DND-41 (cell line): Measurements from ENCODE around the gene PLEK2.

Experiments
- ATAC-seq: fragments of 200-7000 bp; cut with Tn5 transposase; 3 replicates; pipeline ENCODE4 v1.9.1; 2021; ENCODE audit warnings: low read depth; ENCODE audit not compliant: insufficient read depth
- DNase-seq: peaks from one replicate; pipeline ENCODE4 v3.0.0-alpha.2; 2020
- H2AFZ ChIP-seq: 2 replicates; pipeline ENCODE4 v1.6.0; 2012; ENCODE audit warnings: low read depth, low read length
- H3K27ac ChIP-seq: 2 replicates; pipeline ENCODE4 v1.5.1; 2012; ENCODE audit warnings: low read length, inconsistent platforms
- H3K27me3 ChIP-seq: fragments of 200-600 bp; sonication (generic); 2 replicates; pipeline ENCODE4 v1.6.0; 2012; ENCODE audit warnings: low read length, mild to moderate bottlenecking, inconsistent platforms; ENCODE audit not compliant: insufficient read depth, poor library complexity
- H3K36me3 ChIP-seq: 2 replicates; pipeline ENCODE4 v1.5.1; 2012; ENCODE audit warnings: low read length, inconsistent platforms; ENCODE audit not compliant: insufficient read depth
- H3K4me1 ChIP-seq: 2 replicates; pipeline ENCODE4 v1.5.1; 2012; ENCODE audit warnings: mild to moderate bottlenecking, low read length; ENCODE audit not compliant: insufficient read depth
- H3K4me2 ChIP-seq: 2 replicates; pipeline ENCODE4 v1.6.0; 2012; ENCODE audit warnings: mild to moderate bottlenecking, moderate library complexity, low read length, inconsistent platforms; ENCODE audit not compliant: insufficient read depth
- H3K4me3 ChIP-seq, 2 experiments: fragments of 200-600 bp in 1 of 2; shearing (Covaris generic) in 1 of 2; 2 replicates each; pipeline ENCODE4 v1.5.1; 2012 to 2016; ENCODE audit warnings: inconsistent platforms in 2 of 2, low read length in 2 of 2, mild to moderate bottlenecking in 2 of 2, low read depth in 1 of 2, moderate library complexity in 1 of 2
- H3K79me2 ChIP-seq: 2 replicates; pipeline ENCODE4 v1.6.0; 2012; ENCODE audit warnings: low read length, inconsistent platforms; ENCODE audit not compliant: insufficient read depth
- H3K9ac ChIP-seq: 2 replicates; pipeline ENCODE4 v1.6.0; 2012; ENCODE audit warnings: low read depth, mild to moderate bottlenecking, inconsistent platforms, low read length, moderate library complexity
- H3K9me3 ChIP-seq: 2 replicates; pipeline ENCODE4 v1.5.1; 2012; ENCODE audit warnings: low read length, moderate library complexity, mild to moderate bottlenecking, inconsistent platforms; ENCODE audit not compliant: insufficient read depth, severe bottlenecking
- H4K20me1 ChIP-seq: 2 replicates; pipeline ENCODE4 v1.6.0; 2012; ENCODE audit warnings: low read length; ENCODE audit not compliant: insufficient read depth
- EZH2 ChIP-seq: IDR thresholded peaks from 3 replicates; pipeline ENCODE4 v1.6.1; 2012; ENCODE audit warnings: borderline replicate concordance, low read depth, mild to moderate bottlenecking, moderate library complexity, low read length, inconsistent platforms; ENCODE audit not compliant: severe bottlenecking
- TF ChIP-seq, protein P1 (sequence below): IDR thresholded peaks from 2 replicates; pipeline ENCODE4 v1.5.1; 2012; ENCODE audit warnings: borderline replicate concordance, low read length, moderate library complexity, mild to moderate bottlenecking; ENCODE audit not compliant: poor library complexity, severe bottlenecking; ENCODE audit errors: extremely low read depth

Gene PLEK2

DNA sequence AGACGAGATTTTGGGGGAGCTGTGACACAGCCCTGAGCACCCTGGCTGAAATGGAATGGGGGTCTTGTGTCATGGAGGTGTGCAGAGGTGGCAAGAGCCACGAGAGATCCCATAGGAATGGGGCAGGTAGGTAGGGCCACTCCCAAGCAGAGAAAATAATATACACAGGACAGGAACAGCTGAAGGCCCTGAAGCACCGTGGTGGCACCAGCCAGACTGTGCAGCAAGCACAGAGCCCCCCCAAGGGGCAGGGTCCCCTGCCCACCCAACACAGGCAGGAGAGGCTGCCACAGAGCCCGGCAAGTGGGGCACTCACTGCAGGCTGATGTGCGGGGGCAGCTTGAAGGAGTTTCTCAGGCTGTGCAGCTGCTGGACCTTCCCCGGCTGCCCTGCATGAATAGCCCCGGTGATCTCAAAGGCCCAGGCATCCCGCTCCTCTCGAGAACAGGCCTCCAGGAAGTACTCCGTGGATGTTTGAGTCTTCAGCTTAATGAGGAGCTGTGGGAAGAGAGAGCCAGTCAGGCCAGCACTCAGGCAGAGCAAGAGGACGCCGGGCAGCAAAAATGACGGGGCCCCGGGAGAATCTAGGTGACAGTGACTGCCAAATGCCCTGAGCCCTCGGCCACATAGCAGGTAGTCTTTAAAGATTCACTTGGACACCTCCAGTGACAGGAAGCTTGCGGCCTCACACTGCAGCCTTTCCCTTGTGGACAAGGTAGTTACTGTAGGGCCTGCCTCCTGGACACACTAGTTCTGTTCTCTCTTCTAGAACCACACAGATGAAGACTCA is 16.7 kb downstream of the PLEK2 start:
- no peak overlapping the region for H3K27ac ChIP-seq
- H4K20me1 ChIP-seq = no peaks in the 10 kb centered on the region
- DNase-seq = no peak
- H3K36me3 ChIP-seq = no peaks in the 10 kb centered on the region
- H3K4me3 ChIP-seq = no peak overlapping the region
- ATAC-seq = no peak
- no peaks in the 10 kb centered on the region for H3K9me3 ChIP-seq
- H3K4me1 ChIP-seq = no peaks in the 10 kb centered on the region
- H2AFZ ChIP-seq = no peak overlapping the region
- H3K9ac ChIP-seq = no peak overlapping the region
- no peak overlapping the region for H3K4me2 ChIP-seq
- no peak for TF ChIP-seq EZH2
- TF ChIP-seq, protein P1, sequence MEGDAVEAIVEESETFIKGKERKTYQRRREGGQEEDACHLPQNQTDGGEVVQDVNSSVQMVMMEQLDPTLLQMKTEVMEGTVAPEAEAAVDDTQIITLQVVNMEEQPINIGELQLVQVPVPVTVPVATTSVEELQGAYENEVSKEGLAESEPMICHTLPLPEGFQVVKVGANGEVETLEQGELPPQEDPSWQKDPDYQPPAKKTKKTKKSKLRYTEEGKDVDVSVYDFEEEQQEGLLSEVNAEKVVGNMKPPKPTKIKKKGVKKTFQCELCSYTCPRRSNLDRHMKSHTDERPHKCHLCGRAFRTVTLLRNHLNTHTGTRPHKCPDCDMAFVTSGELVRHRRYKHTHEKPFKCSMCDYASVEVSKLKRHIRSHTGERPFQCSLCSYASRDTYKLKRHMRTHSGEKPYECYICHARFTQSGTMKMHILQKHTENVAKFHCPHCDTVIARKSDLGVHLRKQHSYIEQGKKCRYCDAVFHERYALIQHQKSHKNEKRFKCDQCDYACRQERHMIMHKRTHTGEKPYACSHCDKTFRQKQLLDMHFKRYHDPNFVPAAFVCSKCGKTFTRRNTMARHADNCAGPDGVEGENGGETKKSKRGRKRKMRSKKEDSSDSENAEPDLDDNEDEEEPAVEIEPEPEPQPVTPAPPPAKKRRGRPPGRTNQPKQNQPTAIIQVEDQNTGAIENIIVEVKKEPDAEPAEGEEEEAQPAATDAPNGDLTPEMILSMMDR = no peak
- H3K27me3 ChIP-seq = no peaks in the 10 kb centered on the region
- H3K79me2 ChIP-seq = no peaks in the 10 kb centered on the region

GRCh38 chr14:67393689-67394088 is 18.3 kb downstream of the PLEK2 start:
- Histone ChIP-seq H3K27ac (no peak overlapping the region), H3K4me3 (no peak overlapping the region), H3K9ac (no peak overlapping the region), H3K4me2 (no peak overlapping the region), H4K20me1 (no peaks in the 10 kb centered on the region), H3K27me3 (no peaks in the 10 kb centered on the region), H3K36me3 (no peaks in the 10 kb centered on the region), H3K4me1 (no peaks in the 10 kb centered on the region), H3K9me3 (no peaks in the 10 kb centered on the region), H2AFZ (no peak overlapping the region), H3K79me2 (no peaks in the 10 kb centered on the region)
- TF ChIP-seq EZH2 = no peak
- TF ChIP-seq, protein P1 = no peak
- ATAC-seq (no peak), DNase-seq (no peak)

DNA sequence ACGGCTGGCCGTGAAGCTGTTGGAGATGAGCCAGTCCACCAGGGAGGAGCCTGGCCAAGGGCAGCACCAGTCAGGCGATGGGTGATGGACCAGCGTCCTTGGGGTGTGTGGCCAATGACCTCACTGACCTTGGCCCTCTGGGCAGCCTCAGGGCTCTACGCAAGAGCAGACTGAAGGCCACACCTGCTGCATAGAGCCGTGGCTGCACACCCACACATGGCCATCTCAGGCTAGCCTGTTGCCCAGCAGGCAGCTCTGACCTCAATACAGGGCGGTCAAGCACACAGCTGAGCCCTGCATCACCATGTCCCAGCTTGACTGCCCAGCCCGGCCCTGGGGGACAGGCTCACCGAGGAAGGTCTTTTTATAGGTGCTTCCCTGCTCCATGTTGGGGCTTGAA is 19.2 kb downstream of the PLEK2 start:
- no peaks in the 10 kb centered on the region for H3K4me1 ChIP-seq
- H3K36me3 ChIP-seq = no peaks in the 10 kb centered on the region; the same call in 1 of the 2 replicates
- no peak overlapping the region for H3K4me2 ChIP-seq
- no peak overlapping the region for H3K27ac ChIP-seq
- TF ChIP-seq EZH2 = no peak
- TF ChIP-seq, protein P1 = no peak
- no peaks in the 10 kb centered on the region for H3K9me3 ChIP-seq
- no peaks in the 10 kb centered on the region for H3K79me2 ChIP-seq
- H3K27me3 ChIP-seq = no peaks in the 10 kb centered on the region
- no peaks in the 10 kb centered on the region for H4K20me1 ChIP-seq
- no peak overlapping the region for H3K9ac ChIP-seq
- no peak overlapping the region for H3K4me3 ChIP-seq
- DNase-seq = no peak
- no peak overlapping the region for H2AFZ ChIP-seq
- no peak for ATAC-seq
